SK-N-SH treated with all-trans-retinoic acid at 6 μM for 48 hours (cell line): Measurements from ENCODE around the gene MLXIP.

Experiments used
- BACH2 ChIP-seq: fragments of 250-450 bp; sonication (Bioruptor Pico); IDR thresholded peaks from 2 replicates; pipeline ENCODE4 v1.9.0; 2021; ENCODE audit warnings: mild to moderate bottlenecking, borderline replicate concordance
- CREB5 ChIP-seq: fragments of 250-450 bp; sonication (Bioruptor Pico); IDR thresholded peaks from 2 replicates; pipeline ENCODE4 v1.5.1; 2020; ENCODE audit warnings: low read depth, mild to moderate bottlenecking, moderate library complexity
- ESRRG ChIP-seq: fragments of 250-450 bp; sonication (Bioruptor Pico); IDR thresholded peaks from 2 replicates; pipeline ENCODE4 v1.6.1; 2021; ENCODE audit warnings: mild to moderate bottlenecking
- ISL1 ChIP-seq: fragments of 250-450 bp; sonication (Bioruptor Pico); IDR thresholded peaks from 2 replicates; pipeline ENCODE4 v2.1.2; 2022; ENCODE audit warnings: mild to moderate bottlenecking, moderate library complexity
- PPARA ChIP-seq: fragments of 250-450 bp; sonication (Bioruptor Pico); IDR thresholded peaks from 2 replicates; pipeline ENCODE4 v1.5.0; 2020; ENCODE audit warnings: mild to moderate bottlenecking, borderline replicate concordance
- RARB ChIP-seq: fragments of 250-450 bp; sonication (Bioruptor Pico); IDR thresholded peaks from 2 replicates; pipeline ENCODE4 v1.8.0; 2021; ENCODE audit warnings: mild to moderate bottlenecking, moderate library complexity
- ZNF70 ChIP-seq: fragments of 450-650 bp; formaldehyde crosslinking; IDR thresholded peaks from 2 replicates; pipeline ENCODE4 v1.5.0; 2020; ENCODE audit warnings: mild to moderate bottlenecking, moderate library complexity
- ZNF8 ChIP-seq: fragments of 450-650 bp; formaldehyde crosslinking; IDR thresholded peaks from 2 replicates; pipeline ENCODE4 v1.5.0; 2020; ENCODE audit warnings: mild to moderate bottlenecking, moderate library complexity
- TF ChIP-seq, protein P1 (sequence below): fragments of 250-450 bp; sonication (Bioruptor Pico); IDR thresholded peaks from 2 replicates; pipeline ENCODE4 v1.5.1; 2021; ENCODE audit warnings: mild to moderate bottlenecking, moderate library complexity
- TF ChIP-seq, protein P2 (sequence below): fragments of 250-450 bp; sonication (Bioruptor Pico); IDR thresholded peaks from 2 replicates; pipeline ENCODE4 v1.8.0; 2020; ENCODE audit warnings: mild to moderate bottlenecking, moderate library complexity, borderline replicate concordance

DNA sequence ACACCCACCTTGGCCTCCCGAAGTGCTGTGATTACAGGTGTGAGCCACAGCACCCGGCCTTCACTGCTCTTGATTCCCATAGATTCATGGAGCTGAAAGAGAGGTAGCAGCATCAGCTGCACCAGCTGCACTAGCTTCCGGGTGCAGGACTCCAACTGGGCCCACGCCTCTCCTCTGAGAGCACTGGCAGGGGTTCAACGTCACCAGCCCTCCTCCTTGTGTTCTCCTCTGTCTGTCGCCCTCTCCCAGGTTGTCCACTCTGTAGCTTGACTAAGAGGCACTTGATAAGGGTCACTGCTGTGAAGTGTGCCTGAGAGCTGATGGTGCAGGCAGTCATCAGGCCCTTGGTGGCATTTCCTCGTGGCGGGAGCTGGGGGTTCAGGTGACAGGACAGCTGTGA is 28.3 kb downstream of the MLXIP start:
- TF ChIP-seq, protein P1, sequence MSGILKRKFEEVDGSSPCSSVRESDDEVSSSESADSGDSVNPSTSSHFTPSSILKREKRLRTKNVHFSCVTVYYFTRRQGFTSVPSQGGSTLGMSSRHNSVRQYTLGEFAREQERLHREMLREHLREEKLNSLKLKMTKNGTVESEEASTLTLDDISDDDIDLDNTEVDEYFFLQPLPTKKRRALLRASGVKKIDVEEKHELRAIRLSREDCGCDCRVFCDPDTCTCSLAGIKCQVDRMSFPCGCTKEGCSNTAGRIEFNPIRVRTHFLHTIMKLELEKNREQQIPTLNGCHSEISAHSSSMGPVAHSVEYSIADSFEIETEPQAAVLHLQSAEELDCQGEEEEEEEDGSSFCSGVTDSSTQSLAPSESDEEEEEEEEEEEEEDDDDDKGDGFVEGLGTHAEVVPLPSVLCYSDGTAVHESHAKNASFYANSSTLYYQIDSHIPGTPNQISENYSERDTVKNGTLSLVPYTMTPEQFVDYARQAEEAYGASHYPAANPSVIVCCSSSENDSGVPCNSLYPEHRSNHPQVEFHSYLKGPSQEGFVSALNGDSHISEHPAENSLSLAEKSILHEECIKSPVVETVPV (CRISPR knock-in tag): no peak
- TF ChIP-seq PPARA (CRISPR knock-in tag): no peak
- TF ChIP-seq RARB (CRISPR knock-in tag): no peak
- no peak for TF ChIP-seq ZNF70 (CRISPR knock-in tag)
- TF ChIP-seq, protein P2, sequence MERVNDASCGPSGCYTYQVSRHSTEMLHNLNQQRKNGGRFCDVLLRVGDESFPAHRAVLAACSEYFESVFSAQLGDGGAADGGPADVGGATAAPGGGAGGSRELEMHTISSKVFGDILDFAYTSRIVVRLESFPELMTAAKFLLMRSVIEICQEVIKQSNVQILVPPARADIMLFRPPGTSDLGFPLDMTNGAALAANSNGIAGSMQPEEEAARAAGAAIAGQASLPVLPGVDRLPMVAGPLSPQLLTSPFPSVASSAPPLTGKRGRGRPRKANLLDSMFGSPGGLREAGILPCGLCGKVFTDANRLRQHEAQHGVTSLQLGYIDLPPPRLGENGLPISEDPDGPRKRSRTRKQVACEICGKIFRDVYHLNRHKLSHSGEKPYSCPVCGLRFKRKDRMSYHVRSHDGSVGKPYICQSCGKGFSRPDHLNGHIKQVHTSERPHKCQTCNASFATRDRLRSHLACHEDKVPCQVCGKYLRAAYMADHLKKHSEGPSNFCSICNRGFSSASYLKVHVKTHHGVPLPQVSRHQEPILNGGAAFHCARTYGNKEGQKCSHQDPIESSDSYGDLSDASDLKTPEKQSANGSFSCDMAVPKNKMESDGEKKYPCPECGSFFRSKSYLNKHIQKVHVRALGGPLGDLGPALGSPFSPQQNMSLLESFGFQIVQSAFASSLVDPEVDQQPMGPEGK: no peak
- no peak for TF ChIP-seq CREB5 (CRISPR knock-in tag)
- no peak for TF ChIP-seq ISL1 (CRISPR knock-in tag)
- no peak for TF ChIP-seq ESRRG
- TF ChIP-seq ZNF8 (CRISPR knock-in tag): no peak
- TF ChIP-seq BACH2 (CRISPR knock-in tag): no peak
